Activated T-helper 1 cell treated with Interleukin-2 at 50 U/mL for 16 hours (primary cell): ENCODE data around the gene TRPM3.

Experiments used
- DNase-seq: peaks from one replicate; pipeline ENCODE4 v3.0.0-alpha.2; 2020; ENCODE audit warnings: low read depth

TRPM3 gene

GRCh38 chr9:70607926-70608325 lies 513.5 kb downstream of the TRPM3 start:
- no peak for DNase-seq

GRCh38 chr9:70607329-70607728 lies 514.1 kb downstream of the TRPM3 start:
- no peak for DNase-seq

GRCh38 chr9:70603020-70603411 lies 518.4 kb downstream of the TRPM3 start:
- no peak for DNase-seq

GRCh38 chr9:70602321-70603019 lies 519.0 kb downstream of the TRPM3 start:
- DNase-seq: peak; percentile 2

GRCh38 chr9:70601000-70601951 lies 520.1 kb downstream of the TRPM3 start:
- DNase-seq: no peak

- no peak for DNase-seq
Observed at GRCh38 chr9:70600506-70600905, 520.9 kb downstream of the TRPM3 start.

GRCh38 chr9:70597886-70598285 lies 523.5 kb downstream of the TRPM3 start:
- DNase-seq: no peak

GRCh38 chr9:70595211-70595610 lies 526.2 kb downstream of the TRPM3 start:
- DNase-seq: no peak

- no peak for DNase-seq
Observed at GRCh38 chr9:70594386-70594944, 527.0 kb downstream of the TRPM3 start.

- DNase-seq: no peak
Observed at GRCh38 chr9:70593241-70593640, 528.2 kb downstream of the TRPM3 start.

GRCh38 chr9:70590315-70590677 lies 531.1 kb downstream of the TRPM3 start:
- DNase-seq: no peak

GRCh38 chr9:70589571-70590314 lies 531.7 kb downstream of the TRPM3 start:
- DNase-seq: no peak

- DNase-seq: no peak
Observed at GRCh38 chr9:70588999-70589398, 532.4 kb downstream of the TRPM3 start.

- no peak for DNase-seq
Observed at GRCh38 chr9:70588381-70588780, 533.0 kb downstream of the TRPM3 start.

- no peak for DNase-seq
Observed at GRCh38 chr9:70587201-70587600, 534.2 kb downstream of the TRPM3 start.

GRCh38 chr9:70586476-70586875 lies 534.9 kb downstream of the TRPM3 start:
- no peak for DNase-seq

GRCh38 chr9:70581955-70582350 lies 539.5 kb downstream of the TRPM3 start:
- DNase-seq: no peak

GRCh38 chr9:70581214-70581954 lies 540.0 kb downstream of the TRPM3 start:
- DNase-seq: no peak

GRCh38 chr9:70580606-70581195 lies 540.7 kb downstream of the TRPM3 start:
- no peak for DNase-seq

- no peak for DNase-seq
Observed at GRCh38 chr9:70579686-70580085, 541.7 kb downstream of the TRPM3 start.

GRCh38 chr9:70578720-70579119 lies 542.7 kb downstream of the TRPM3 start:
- no peak for DNase-seq
